GM12891 (cell line): Measurements from ENCODE around the gene REL.

Experiments
- PAX5 ChIP-seq: IDR thresholded peaks from 2 replicates; pipeline ENCODE4 v1.6.1; 2011; ENCODE audit warnings: low read length, moderate library complexity, mild to moderate bottlenecking; ENCODE audit not compliant: insufficient read depth, severe bottlenecking
- POLR2AphosphoS5 ChIP-seq: IDR thresholded peaks from 2 replicates; pipeline ENCODE4 v1.6.1; 2011; ENCODE audit warnings: low read depth, low read length, control low read depth
- SPI1 ChIP-seq: IDR thresholded peaks from 2 replicates; pipeline ENCODE4 v1.6.1; 2011; ENCODE audit warnings: low read depth, low read length, control low read depth

DNA sequence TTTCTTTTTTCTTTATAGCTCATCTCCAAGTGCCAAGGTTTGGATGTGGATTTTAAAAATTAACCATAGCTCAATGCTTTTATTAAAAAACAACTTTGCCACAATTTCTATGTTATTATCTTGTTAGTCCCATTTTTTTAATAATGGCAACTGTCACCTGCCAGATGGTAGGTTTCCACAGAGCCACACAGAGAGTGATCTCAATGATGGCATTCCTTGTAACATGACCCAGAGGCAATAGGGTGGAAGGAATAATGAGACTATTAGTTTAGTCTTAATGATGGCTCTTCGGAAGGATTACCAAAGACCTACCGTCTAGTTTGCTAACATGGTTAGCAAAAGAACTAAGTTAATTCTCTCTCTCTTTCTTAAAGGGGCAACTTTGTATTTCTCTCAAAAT is 64.0 kb downstream of the REL start:
- TF ChIP-seq POLR2AphosphoS5 = no peak
- no peak for TF ChIP-seq SPI1
- no peak for TF ChIP-seq PAX5
